Activated CD4-positive, CD25-positive, alpha-beta regulatory T cell treated with anti-CD3 and anti-CD28 coated beads, Interleukin-2, amount 50 U/mL, for 72 hours (primary cell): Measurements from ENCODE around the gene PDLIM5.

Source experiments
- DNase-seq: peaks from one replicate; pipeline ENCODE4 v3.0.0; 2021

The PDLIM5 gene

GRCh38 chr4:94665500-94666404, 214.0 kb downstream of the PDLIM5 start:
- DNase-seq = no peak

GRCh38 chr4:94668724-94669123, 217.0 kb downstream of the PDLIM5 start:
- DNase-seq = no peak

GRCh38 chr4:94669672-94670664, 218.2 kb downstream of the PDLIM5 start:
- no peak for DNase-seq

- no peak for DNase-seq
These were observed 219.4 kb downstream of the PDLIM5 start for GRCh38 chr4:94671113-94671512.

- DNase-seq = no peak
These were observed 222.2 kb downstream of the PDLIM5 start for GRCh38 chr4:94673961-94674360.

- no peak for DNase-seq
These were observed 225.2 kb downstream of the PDLIM5 start for GRCh38 chr4:94676970-94677369.

- DNase-seq = no peak
These were observed 227.2 kb downstream of the PDLIM5 start for GRCh38 chr4:94678896-94679295.

GRCh38 chr4:94680176-94680862, 228.6 kb downstream of the PDLIM5 start:
- no peak for DNase-seq

GRCh38 chr4:94686086-94686485, 234.3 kb downstream of the PDLIM5 start:
- DNase-seq = no peak

GRCh38 chr4:94689155-94689860, 237.6 kb downstream of the PDLIM5 start:
- no peak for DNase-seq

GRCh38 chr4:94690851-94691254, 239.1 kb downstream of the PDLIM5 start:
- DNase-seq = no peak

- DNase-seq = no peak
These were observed 239.8 kb downstream of the PDLIM5 start for GRCh38 chr4:94691552-94691951.

- no peak for DNase-seq
These were observed 243.6 kb downstream of the PDLIM5 start for GRCh38 chr4:94695384-94695783.

- DNase-seq = no peak
These were observed 246.4 kb downstream of the PDLIM5 start for GRCh38 chr4:94698187-94698586.

GRCh38 chr4:94700298-94700697, 248.6 kb downstream of the PDLIM5 start:
- no peak for DNase-seq

- DNase-seq = no peak
These were observed 250.0 kb downstream of the PDLIM5 start for GRCh38 chr4:94701631-94702300.

- no peak for DNase-seq
These were observed 259.9 kb downstream of the PDLIM5 start for GRCh38 chr4:94711635-94712034.

- no peak for DNase-seq
These were observed 262.8 kb downstream of the PDLIM5 start for GRCh38 chr4:94714365-94715160.

- no peak for DNase-seq
These were observed 264.0 kb downstream of the PDLIM5 start for GRCh38 chr4:94715726-94716125.
